ENCODE data around the gene CPLX3. TPM values are rescaled to one million over a fixed set of nuclear protein-coding genes. Genes with fewer than 3 reads are reported as not detected.

CPLX3 gene
- total and polyA plus RNA-seq, 2 of the 8 experiments (the other 6 are each of a cell fraction or from before 2014, with no cell fraction given), result 0.17 TPM; not detected in 1

DNA sequence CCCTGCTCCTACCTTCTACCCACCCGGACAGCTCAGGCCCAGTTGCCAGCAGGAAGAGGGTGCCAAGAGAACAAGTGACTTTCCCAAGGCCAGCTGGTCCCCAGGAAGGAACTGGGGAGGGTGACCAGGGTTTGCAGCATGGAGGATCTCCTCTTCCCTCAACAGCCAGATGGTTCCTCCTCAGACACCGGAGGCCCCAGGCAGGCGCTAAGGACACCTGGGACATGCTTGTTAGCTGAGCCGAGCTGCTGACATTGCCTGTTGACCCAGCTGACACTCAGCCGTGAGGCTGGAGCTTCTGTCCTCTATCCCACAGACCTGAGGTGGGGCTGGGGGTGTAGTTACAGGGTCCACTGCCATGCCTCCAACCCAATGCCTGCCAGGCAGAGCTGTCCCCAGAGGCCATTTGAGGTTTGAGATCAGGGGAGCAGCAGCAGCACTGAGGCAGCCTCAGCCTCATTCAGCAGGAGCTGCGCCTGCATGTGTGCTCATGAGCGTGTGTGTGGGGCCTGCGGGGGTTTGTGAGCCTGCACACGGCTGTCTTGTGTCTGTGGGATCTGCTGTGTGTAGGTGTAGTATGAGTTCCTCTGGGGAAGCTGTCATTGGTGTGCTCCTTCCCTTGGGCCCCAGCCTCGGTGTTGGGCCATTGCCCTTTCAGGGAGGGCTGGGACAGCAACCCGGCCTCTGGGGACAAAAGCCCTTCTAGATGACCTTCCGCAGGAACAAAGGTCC lies 7.1 kb downstream of the CPLX3 start (continued):
- TF ChIP-seq, protein P1, sequence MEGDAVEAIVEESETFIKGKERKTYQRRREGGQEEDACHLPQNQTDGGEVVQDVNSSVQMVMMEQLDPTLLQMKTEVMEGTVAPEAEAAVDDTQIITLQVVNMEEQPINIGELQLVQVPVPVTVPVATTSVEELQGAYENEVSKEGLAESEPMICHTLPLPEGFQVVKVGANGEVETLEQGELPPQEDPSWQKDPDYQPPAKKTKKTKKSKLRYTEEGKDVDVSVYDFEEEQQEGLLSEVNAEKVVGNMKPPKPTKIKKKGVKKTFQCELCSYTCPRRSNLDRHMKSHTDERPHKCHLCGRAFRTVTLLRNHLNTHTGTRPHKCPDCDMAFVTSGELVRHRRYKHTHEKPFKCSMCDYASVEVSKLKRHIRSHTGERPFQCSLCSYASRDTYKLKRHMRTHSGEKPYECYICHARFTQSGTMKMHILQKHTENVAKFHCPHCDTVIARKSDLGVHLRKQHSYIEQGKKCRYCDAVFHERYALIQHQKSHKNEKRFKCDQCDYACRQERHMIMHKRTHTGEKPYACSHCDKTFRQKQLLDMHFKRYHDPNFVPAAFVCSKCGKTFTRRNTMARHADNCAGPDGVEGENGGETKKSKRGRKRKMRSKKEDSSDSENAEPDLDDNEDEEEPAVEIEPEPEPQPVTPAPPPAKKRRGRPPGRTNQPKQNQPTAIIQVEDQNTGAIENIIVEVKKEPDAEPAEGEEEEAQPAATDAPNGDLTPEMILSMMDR (IDR thresholded peaks at IDR 0.05; ENCODE audit: control extremely low read depth in 1 of 3, insufficient read depth in 1 of 3, low read depth in 1 of 3, low read length in 3 of 3), result no peak
- TF ChIP-seq EGR1 (IDR thresholded peaks at IDR 0.05; ENCODE audit: borderline replicate concordance, low read depth, low read length) (no peak), ATF3 (IDR thresholded peaks at IDR 0.05; ENCODE audit: insufficient read depth, low read depth, low read length) (no peak), BRCA1 (IDR thresholded peaks at IDR 0.05; ENCODE audit: low read depth, low read length) (no peak), YY1 (IDR thresholded peaks at IDR 0.05; ENCODE audit: low read depth, low read length) (no peak), SAP30 (IDR thresholded peaks at IDR 0.05; ENCODE audit: insufficient read depth, insufficient replicate concordance, low read length) (no peak), SIRT6 (IDR thresholded peaks at IDR 0.05; ENCODE audit: low read length) (no peak), RNF2 (IDR thresholded peaks at IDR 0.05; ENCODE audit: borderline replicate concordance, low read depth, low read length, missing control alignments, poor library complexity, severe bottlenecking) (no peak), CHD1 (IDR thresholded peaks at IDR 0.05; ENCODE audit: low read depth, low read length) (no peak)
- TF ChIP-seq, protein P2, sequence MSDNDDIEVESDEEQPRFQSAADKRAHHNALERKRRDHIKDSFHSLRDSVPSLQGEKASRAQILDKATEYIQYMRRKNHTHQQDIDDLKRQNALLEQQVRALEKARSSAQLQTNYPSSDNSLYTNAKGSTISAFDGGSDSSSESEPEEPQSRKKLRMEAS (IDR thresholded peaks at IDR 0.05), result no peak

Data from H1 (cell line).